Activated T-cell treated with anti-CD3 and anti-CD28 coated beads for 4 hours (primary cell): ENCODE results near the gene SUMO3.
"Not testable (repeated sequence)": the region's sequence is repeated elsewhere in the genome, so short reads cannot be mapped to it uniquely, and the experiment has no call there.

ENCODE experiments used
- DNase-seq: peaks from one replicate; pipeline ENCODE4 v3.0.0-alpha.2; 2020

SUMO3 gene

DNA sequence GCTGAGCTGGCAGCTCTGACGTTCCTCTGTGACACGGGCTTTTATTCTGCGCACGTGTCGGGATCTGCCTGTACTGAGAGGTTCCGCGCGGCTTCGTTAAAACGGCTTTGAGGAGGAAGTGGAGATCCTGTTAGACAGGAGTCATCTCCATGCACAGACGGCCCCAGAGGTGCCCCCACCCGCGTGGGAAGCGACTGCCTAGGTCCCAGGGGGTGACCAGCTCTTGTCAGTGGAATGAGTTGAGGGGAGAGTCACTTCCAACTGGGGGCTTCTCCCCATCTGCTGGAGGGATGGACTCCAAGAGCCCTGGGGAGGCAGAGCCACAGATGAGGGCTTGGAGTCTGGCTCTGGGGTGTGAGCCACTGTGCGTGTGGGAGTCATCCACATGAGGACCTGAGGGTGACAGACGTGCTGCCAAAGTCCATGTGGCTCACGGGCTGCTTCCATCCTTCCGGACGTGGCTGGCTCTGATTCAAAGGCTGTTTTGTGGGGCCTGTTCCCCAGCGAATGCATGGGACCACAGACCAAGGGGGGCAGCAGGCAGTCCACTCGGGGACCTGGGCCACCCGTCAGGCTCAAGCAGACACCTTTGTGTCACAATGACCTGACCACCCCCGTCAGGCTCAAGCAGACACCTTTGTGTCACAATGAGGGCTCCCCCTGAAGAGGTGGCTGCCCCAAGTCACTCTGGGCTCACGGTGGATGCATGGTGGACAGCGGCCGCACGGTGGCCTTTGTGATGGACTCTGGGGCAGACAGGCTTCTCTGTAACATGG is 28.8 kb upstream of the SUMO3 start:
- DNase-seq, result no peak

DNA sequence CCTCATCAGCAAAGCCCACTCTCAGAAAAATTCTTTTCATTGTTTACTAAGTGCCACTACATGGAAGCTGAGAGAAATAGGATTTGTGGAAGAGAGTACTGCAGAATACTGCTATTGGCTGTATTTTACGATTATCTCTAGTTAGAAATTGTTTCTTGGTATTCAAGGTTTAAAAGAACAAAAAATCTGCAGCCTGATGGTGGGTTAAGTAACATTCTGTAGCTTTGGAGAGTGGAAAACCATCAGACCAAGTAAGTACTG is 28.3 kb upstream of the SUMO3 start:
- DNase-seq, result no peak

DNA sequence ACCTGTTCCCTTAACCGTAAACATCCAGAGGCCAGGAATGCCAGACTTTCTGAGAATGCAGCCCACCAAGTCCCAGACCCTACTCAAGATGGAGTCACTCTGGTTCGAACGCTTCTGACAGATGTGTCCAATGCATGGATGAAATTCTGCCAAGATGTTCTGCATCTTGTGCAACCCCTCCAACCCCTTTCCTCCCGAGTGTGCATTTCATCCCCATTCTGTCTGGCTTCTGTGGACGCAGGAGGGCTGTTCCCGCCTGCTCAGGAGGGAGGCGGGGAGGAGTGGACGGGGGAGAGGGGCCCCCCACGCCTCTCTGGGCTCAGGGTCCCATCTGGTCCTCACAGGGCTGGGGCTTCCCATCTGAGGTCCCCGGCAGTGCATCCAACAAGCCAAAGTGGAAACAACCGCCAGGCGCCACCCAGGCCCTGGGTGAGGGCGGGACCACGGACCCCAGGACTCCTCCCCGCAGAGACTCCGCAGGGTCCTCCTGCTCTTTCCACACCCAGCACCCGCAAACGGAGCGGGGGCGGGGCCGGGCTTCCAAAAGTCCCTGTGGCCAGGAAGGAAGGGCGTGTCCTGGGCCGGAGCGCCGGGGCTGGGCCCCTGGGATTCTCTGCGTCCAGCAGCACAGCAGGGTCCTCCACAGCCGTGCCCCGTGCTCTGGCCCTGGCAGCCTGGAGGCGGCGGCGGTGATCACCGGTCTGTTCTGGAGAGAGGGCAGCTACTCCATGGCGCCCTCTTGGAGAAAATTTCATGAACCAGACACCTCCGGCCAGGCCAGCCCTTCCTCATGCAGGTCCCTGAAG is 27.8 kb upstream of the SUMO3 start:
- DNase-seq, result no peak

DNA sequence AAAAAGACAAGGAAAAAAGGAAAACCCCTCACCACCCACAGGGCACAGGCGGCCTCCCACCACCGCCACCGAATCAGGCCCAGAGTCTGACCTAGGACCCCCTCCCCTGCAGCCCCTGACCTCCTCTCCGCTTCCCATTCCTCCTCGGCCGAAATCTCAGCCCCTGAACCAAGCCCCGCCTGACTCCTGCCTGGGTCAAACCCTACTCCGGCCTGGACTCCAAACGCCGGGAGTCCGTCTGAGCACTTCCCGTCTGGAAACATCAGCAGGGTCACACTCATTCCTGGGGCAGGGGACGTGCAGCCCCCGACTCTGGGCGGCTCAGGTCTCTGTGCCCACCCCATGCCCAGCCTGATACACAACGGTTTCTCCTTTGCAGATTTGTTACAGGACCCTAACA is 26.4 kb upstream of the SUMO3 start:
- no peak for DNase-seq

DNA sequence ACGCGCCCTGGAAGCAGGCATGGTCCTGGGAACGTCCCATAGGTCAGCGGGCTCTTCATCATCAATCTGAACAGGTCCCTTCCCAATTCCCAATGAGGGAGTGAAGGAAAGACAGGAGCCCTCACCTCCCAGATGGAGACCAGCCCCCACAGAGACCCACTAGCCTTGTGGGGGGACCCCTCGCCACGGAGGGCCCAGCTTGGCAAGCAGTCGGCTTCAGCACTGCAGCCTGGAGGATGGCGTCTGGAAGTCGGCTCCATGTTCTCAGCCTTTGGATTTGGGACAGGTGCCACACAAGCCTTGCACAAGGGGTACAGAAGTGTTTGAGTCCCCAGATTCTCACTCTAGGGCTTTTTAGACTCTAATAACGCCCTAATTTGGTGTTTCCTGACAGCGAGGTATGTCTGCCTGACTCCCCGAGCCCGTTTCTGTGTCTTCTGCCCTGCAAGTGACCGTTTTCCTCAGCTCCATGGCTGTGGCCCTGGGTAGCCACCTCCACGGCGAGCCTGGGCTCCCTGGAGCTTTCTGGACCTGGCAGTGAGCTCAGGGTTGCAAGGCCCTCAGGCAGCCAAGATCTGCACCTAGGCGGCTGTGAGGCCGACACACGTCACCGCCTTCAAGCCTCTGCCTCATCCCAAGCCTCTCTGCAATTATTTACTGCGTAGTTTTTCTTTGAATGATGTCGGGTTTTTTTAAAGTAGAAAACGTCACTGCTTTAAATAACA is 25.0 kb upstream of the SUMO3 start:
- no peak for DNase-seq

DNA sequence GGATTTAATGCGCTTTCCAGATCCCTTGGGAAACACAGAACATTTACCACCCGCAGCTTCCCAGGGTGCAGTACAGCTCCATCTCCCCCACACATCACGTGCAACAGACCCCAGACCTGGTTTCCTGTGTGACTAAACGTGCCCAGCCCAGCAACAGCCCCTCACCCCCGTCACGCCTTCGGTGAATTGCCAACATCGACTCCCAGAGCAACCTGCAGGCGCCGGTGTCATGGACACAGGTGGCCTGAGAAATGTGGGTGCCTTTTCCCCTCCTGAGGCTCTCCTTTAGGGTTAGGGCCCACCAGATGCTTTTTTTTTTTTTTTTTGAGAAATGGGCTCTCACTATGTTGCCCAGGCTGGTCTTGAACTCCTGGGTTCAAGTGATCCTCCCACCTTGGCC is 24.2 kb upstream of the SUMO3 start:
- no peak for DNase-seq

DNA sequence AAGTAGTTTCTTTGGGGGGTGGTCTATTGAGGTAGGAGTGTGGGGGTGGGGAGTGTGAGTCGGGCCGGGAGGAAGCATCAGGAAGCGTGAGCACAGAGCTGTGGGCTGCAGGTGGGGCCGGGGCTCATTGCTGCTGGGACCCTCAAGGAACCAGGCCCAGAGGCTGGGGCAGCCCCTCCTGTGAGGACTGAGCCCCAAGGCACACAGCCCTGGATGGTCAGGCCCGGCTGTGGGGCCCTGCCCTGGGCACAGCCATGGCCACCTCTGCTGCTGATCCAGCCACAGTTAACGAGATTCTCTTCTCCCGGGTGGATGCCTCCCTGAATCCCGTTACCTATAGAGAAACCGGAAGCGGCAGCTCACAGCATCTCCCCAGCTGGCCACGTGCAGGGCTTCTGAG is 22.9 kb upstream of the SUMO3 start:
- no peak for DNase-seq

DNA sequence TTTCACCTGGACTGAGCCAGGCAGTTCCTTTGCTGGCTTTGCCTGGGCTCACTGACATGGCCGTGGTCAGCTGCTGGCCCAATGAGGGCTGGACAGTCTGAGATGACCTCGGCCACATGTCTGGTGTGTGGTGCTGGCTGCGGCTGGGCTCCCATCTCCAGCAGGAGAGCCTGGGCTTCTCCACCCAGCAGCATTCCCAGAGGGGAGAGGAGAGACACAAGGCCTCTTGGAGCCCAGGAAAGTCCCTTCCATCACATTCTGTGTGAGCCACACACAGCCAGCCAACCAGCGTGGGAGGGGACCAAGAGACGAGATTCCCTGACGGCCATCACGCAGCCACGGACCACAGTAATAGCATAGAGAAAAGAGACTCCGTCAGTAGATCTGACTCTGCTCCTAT is 21.1 kb upstream of the SUMO3 start:
- no peak for DNase-seq

DNA sequence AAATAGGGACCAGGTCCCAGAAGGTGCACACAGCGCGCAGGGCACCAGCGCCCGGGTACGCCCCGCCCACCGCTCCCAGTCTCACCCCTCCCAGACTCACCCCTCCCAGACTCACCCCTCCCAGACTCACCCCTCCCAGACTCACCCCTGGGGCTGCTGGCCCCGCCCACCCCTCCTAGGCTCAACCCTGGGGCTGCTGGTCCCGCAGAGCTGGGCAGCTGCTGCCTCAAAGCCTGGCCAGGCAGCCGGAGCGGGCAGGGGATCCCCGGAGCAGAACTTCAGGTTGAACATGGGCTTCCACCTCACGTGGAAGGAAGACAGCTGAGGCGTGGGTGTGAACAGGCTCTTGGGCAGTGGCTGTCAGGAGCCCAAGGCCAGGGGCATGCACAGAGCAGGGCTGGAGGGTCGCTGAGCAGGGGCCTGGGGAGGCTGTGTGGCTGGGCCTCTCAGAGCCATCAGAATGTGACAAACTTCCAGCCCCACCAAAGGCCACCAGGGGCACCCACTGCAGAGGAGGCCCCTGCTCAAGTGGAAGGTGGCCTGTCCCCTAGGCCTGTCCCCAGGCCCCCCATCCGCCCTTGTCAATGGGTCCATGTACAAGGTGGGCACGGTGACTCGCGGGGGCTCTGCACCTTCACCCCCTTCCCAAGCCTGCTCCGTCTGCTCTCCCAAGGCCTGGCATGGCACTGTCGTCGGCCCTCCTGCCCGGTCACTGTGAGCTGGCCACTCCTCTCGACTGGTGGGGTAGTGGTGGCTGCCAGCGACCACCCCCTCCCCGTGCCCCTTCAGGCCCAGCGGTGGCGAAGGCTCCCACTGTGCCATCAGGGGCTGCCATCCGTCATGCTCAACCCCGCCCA is 20.4 kb upstream of the SUMO3 start:
- no peak for DNase-seq

DNA sequence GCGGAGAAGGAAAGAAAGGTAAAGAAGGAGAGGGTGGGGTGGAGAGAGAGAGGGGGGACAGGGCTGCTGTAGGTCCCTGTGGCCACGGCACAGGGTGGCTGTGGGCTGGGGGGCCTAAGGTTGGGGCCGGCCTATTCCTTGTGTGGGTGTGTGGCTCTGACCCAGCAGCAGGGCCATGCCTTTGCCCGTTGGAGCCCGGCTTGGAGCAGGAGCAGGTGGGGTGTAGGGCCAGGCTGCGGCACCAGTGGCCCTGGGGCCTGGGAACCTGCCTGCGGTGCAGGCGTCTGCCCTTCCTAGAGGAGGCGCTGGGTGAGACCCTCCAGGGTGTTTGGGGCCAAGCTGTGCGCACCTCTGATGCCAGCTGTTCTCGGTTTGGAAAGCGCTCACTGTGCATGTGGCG is 19.7 kb upstream of the SUMO3 start:
- DNase-seq, result no peak

DNA sequence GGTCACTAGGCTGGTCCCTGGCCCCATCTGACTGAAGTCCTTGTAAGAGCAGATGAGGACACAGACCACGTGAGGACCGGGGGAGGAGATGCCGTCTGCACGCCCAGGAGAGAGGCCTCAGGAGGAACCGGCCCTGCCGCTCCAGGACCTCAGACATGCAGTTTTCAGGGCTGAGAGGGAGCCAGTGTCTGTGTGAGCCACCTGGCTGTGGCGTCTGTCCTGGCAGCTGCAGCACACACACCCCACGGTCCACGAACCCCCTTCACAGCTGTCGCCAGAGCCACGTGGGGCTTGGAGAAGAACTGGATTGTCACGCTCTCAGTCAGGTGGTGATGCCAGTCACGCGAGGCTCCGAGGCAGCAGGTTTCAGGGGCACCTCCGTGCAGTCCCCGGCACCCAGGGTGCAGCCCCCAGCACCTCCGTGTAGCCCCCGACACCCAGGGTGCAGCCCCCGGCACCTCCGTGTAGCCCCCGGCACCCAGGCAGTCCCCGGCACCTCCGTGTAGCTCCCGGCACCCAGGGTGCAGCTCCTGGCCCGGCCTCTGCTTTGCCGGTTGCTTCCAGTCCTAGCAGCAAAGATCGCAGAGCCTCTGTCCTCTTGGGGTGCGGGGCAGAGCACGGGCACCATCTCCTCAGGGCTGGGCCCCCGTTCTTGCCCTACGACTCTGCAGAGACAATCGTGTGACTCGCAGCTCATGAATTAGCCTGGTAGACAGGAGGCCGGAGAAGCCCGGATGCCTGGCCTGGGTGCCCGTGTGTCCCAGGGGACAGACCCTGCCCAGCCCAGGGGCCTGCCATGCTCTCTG is 19.0 kb upstream of the SUMO3 start:
- DNase-seq, result no peak

DNA sequence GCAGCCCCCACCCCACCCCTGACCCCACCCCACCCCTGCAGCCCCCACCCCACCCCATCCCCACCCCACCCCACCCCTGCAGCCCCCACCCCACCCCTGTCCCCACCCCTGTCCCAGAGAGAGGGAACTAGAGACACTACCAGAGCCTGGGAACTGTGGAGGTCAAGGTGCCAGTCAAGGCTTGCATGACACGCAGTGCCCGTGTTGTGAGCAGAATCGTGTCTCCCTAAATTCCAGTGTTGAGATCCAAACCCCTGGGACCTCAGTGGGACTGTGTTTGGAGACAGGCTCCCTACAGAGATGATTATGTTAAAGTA is 18.4 kb upstream of the SUMO3 start:
- no peak for DNase-seq

DNA sequence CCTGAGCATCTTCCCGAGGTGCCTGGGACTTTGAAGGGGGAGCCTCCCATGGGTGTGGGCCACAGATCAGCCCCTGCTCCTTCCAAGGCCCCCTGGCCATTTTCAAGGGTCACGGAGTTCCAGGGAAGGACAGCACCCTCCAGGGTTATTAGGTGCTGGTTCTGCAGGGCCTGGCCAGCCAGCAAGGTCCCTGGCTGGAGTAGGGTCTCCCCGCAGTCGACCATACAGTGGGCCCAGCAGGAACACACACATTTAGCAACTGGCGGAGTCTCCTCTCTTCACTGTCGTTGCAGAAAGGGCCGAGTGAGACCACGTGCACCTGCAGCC is 17.7 kb upstream of the SUMO3 start:
- DNase-seq, result no peak

DNA sequence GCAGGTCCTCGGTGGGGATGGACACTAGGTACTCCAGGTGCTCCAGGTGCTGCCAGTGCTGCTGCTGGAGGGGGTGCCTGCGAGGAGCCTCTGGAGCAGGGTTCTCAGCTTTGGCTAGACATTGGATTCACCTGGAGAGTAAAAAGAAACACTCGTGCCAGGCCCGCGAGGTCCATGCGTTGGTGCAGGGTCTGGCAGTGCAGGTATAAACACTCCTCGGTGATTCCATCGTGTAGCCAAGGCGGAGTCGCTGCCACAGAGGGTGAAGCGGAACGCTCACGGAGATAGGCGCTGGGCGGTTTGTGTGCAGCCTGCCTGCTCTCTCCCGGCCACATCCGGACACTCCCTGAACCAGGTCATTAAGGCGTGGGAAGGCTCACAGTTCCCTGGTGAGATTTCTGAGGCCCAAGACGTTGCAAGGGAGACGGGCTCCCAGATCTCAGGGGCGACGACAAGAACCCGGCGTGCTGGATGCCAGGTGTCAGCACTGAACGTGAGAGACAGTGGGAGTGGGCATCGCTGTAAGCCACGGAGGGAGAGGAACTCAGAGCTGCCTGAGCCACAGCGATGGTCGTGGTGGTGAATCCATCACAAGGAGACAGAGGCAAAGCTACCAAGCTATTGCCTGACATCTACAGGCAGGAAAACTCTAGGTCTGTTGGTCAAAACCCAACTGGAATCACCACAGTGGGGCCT is 17.2 kb upstream of the SUMO3 start:
- no peak for DNase-seq

DNA sequence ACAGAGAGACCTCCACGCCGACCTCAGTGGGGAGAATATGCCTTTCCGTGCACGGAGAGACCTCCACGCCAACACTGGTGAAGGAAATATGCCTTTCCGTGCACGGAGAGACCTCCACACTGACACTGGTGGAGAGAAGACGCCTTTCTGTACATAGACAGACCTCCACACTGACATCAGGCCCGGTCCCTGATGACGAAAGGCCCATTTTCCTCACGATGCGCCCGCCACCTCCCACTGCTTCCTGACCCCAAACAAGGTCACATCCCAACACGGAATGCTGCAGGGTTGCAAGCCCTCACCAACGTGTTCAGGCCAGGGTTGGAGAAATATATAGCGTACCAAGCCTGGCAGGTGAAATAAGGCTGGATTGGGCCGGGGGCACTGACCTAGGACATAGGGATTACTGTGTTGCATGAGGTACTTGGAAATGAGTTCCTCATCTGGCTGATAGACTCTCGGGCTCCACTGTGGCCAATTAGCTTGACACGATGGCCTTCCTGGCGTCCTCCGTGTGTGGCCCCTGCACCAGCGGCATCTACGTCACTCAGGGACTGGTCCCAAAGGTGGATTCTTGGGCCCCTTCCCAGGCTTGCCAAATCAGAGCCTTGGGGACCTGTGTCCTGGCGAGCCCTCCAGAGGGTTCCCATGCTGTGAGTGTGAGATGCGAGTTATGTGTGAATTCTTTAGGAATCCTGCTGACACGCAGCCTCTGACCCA is 16.5 kb upstream of the SUMO3 start:
- DNase-seq, result no peak

DNA sequence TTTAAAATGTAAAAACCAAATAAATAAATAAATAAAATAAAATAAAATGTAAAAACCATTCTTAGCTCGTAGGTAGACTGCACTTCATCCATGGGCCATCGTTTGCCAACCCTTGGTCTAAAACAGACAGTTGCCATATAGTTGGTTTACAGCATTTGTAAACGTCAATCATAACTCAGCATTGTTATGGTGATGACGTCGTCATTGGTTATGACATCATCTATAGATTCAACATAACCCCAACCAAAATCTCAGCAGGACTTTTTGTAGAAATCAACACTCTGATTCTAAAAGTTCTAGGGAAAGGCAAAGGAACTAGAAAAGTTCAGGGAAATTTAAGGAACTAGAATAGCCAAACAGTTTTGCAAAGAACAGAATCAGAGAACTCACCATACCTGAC is 15.8 kb upstream of the SUMO3 start:
- no peak for DNase-seq

DNA sequence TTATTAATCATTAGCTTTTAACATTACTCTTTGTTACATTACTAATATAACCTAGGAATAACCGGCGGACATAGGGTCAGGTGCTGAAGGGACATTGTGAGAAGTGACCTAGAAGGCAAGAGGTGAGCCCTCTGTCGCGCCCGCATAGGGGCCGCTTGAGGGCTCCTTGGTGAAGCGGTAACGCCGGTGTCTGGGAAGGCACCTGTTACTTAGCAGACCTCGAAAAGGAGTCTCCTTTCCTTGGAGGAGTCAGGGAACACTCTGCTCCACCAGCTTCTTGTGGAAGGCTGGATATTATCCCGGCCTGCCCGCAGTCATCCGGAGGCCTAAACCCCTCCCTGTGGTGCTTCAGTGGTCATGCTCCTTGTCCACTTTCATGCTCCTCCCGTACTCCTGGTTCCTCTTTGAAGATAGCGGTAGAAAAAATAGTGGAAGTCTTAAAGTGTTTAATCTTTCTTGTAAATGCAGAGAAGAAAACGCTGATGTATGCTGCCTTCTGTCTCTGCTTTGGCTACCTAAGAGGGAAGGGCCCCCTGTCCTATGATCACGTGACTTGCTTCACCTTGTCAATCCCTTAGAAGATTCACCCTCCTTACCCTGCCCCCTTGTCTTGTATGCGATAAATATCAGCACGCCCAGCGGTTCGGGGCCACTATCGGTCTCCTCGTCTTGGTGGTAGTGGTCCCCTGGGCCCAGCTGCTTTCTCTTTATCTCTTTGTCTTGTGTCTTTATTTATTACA is 14.8 kb upstream of the SUMO3 start:
- not testable (repeated sequence) for DNase-seq

DNA sequence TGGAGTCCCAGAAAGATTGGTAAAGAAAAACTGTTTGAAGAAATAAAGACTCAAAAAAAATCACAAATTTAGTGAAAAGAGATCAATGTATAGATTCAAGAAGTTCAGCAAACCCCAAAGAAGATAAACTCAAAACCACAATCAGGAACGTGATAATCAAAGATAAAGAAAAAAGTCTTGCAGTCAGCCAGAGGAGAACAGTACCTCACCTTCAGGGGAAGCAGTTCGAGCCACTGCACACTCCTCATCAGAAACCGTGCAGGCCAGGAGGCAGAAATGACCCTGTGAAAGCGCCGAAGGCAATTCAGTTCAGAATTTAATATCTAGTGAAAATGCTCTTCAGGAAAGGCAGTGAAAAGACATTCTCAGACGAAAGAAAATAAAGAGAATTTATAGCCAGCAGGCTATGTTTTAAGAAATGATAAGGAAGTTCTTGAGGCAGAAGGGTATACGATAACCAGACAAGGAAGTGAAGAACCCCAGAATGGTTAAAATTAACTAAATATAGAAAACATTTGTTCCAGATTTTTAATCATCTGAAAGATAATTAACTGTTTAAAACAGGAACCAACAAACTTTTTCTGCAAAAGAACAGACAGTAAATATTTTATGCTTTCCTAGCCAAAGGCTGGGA is 13.5 kb upstream of the SUMO3 start:
- DNase-seq, result no peak

DNA sequence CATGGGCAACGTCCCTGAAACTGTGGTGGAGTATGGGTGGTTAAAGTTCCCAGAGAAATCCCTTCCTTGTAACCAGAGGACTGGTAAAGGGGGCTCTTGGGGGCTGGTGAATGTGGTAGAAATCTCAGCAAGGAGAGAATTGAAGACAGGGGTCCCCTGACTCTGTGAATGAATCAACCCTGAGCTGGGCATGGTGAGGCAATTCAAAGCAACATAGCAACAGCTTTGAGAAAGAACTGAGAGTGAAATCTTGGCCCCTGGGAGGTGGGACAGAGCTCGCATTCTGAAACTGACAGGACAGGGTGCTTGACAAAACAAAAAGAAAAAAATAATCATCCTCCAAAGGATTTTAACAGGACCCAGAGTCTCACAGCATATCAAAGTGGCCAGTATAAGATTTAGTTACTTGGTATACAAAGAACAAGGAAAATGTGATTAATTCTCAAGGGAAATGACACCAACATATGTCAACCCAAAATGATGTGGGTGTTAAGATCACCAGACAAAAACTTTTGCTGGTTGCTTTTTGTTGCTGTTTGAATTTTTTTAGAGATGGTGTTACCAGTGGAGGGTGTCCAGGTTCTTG is 11.7 kb upstream of the SUMO3 start:
- DNase-seq, result no peak
